IPS DF 4.7 (cell line): ENCODE results near the gene WDR86.

Experiments
- DNase-seq: peaks from one replicate; pipeline ENCODE4 v3.0.0-alpha.2; 2013; ENCODE audit warnings: low spot score; ENCODE audit errors: extremely low read depth

WDR86 gene

GRCh38 chr7:151380199-151381097 lies 29.4 kb downstream of the WDR86 start:
- DNase-seq: no peak

DNA sequence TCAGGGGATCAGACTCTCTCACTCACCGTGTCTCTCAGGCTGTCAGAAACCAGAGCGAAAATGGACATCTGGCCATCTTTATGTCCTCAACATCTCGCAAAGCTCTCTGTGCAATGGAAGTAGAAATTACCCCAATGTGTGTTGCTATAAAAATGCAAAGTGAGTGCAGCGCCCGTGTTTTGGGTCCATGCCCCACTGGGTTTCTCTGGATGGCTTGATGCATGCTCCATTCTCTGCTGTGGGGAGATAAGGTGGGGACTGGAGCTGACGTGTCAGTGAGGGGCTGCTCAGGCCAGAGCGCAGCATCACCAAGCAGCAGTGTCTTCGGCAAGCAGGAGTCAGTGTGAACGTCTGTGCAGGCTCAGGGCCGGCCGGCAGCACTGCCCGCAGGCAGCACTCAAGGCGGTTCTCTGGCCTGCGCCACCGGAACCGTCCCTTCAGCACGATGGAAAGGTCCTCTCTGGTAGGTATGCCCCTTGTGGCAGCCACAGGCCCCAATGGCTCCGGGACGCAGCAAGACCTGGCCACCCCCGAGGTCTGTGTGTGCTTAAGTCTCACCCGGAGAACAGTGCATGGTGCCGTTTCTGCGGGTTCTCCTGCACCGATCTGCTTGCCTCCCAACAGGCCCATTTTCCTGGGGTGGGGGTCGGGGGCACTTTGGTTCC lies 30.2 kb downstream of the WDR86 start:
- no peak for DNase-seq

- no peak for DNase-seq
Observed at GRCh38 chr7:151379193-151379520, 30.7 kb downstream of the WDR86 start.

GRCh38 chr7:151378496-151379192 lies 31.2 kb downstream of the WDR86 start:
- no peak for DNase-seq

DNA sequence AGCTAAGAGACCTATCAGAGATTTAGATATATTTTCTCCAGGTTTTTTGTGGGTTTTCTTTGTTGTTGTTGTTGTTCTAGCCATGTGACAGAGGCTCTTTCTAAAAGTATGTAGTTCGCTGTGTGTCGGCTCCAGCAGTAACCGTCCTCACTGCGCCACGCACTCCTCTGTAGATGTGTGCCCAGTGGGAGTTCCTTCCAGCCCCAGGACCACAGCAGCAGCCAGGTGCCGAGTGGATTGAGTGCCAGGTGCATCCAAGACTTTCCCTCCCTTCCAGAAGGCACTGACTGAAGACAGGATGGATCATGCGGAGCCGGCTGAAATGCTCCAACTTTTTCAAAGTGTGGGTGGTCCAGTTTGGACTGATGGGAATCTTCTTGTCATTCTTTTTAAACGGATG lies 31.8 kb downstream of the WDR86 start:
- no peak for DNase-seq

DNA sequence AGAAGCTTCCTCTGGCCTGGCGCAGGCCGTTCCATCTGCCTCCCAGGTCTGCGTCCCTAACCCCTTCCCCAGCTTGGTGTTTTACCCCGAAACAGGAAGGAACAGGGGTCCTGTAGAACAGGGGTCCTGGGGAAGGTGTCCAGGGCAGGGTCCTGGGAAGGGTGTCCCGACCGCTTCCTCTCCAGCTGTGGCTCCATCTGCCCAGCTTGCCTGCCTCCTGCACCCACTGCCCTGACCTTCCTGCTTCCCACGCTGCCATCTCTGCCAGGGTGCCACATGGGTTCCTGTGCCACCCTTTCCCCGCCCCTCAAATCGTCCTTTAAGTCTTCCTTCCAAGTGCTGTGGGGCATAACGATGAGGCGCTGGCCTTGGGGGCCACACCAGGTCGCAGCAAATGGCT lies 32.4 kb downstream of the WDR86 start:
- no peak for DNase-seq

GRCh38 chr7:151376218-151376902 lies 33.5 kb downstream of the WDR86 start:
- no peak for DNase-seq

DNA sequence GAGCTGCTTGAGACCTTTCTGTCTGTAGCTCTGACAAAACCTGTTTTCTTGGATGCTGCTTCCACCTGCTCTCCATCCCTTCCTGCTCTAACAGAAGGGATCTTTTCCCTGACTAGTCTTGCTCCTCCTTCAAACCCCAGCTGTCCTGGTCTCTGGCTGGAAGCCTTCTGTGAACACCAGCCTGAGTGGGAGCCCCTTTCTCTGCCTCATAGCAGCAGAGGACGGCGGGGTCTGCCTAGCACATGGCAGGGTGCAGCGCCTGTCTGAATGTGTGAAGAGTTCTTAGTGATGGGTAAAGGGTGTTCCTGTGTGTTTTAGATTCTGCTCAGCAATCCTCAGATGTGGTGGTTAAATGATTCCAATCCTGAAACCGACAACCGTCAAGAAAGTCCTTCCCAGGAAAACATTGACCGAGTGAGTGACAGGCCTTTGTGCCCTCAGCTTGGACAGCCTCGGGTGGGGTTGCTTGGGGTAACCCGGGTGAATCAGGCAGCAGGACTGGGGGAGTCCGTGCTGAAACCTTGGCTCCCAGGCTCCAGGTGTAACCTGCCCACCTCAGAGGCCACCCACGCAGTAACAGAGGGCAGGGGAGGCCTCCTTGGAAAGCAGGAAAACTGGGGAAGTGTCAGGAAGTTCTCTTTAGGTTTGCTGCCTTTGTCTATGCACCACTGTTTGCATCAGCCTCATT lies 34.2 kb downstream of the WDR86 start:
- no peak for DNase-seq

- DNase-seq: no peak
Observed at GRCh38 chr7:151374726-151375125, 35.1 kb downstream of the WDR86 start.

DNA sequence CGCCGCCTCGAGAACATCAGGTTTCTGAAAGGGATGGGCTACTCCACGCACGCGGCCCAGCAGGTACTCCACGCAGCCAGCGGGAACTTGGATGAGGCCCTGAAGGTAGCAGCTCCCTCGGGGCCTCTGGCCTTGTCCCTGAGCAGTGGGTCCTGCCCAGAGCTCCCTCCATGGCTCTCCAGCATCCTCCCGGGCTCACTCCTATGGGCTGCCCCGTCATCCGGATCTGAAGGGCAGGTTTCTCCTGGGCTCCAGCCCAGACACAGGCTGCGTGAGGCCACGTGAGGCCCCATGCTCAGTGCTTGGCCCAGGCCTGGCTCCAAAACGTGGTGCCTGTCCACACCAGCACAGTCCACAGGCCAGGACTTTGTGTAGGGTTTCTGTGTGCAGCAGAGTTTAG lies 35.7 kb downstream of the WDR86 start:
- no peak for DNase-seq

DNA sequence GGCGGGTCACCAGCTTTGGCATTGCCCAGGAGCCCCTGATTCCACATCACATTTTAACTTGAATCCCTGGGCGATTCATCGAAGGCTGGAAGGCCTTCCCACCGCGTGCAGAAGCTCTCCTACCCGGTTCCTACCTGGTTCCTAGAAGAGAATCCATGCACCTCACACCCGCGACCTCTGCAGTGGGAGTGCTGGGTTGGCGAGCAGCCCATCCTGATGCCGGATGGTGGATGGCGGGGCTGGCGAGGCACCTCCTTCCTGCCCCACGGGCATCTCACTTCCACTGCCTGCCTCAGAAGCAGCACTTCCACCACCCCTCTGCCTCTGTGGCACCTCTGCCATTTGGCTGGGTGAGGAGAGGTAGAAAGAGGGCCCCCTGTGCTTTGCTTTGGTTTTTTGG lies 36.2 kb downstream of the WDR86 start:
- no peak for DNase-seq

DNA sequence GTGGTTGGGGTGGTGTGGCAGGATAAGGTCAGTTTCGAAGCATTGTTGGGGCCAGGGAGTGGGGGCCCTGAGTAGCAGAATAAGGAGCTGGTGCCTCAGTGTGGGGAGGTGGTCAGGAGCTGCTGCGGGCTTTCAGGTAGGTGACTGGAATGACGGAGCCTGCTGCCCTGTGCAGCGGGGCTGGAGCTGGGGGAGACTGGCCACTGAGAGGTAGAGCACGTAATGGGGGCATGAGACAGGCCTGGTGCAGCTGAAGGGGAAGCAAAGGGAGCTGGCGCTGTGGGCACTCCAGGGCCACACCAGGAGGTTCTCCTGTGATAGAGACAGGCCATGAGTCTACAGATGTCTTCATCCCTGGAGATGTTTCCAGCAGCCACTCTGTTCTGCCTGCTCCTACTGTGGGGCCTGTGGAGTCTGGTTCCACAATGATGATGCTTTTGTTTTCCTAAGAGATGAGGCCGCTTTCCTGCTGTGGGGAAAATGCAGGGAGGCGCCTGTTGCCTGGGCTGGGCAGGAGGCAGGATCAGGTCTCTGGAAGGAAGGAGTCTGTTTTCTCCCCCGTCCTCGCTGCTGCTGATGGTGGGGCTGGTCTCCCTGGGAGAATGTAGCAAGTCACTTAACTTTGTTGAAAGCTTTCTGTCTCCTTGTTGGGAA lies 37.1 kb downstream of the WDR86 start:
- no peak for DNase-seq

DNA sequence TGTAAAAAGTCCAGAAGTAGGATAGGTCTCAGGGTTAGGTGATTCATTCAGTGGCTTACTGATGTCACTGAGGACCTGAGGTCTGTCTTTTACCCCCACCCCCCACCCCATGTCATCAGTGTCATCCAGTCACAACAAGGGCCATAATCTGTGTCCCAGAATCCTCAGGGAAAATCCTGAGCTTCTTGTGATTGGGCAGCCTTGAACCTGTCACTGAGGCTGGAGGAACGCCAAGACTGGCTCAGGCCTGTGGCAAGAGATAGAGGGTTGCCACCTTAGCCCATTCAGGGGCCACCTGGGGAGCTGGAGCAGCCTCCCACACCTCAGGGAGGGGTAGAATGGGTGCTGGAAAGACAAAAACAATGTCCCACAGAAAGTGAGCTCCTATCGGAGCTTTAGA lies 38.6 kb downstream of the WDR86 start:
- DNase-seq: no peak

- no peak for DNase-seq
Observed at GRCh38 chr7:151368136-151368571, 41.7 kb downstream of the WDR86 start.

DNA sequence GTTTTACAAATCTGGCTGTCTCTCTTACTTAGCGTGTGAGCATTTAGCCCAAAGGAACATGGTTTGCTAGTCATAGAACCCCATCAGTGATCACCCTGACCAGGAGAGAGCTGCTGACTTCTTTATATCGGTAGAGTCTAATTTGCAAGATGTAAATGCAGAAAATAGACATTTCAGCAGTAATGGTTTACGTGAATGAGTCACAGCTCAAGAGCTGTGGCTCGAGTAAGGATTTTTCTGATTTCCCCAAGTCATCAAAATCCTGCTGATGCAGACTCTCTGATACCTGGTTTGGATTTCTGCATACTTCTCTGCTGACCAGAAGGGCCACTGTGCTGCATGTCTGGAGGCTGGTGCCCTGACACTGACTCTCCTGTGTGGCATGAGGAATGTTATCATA lies 42.6 kb downstream of the WDR86 start:
- no peak for DNase-seq

GRCh38 chr7:151366880-151367222 lies 43.0 kb downstream of the WDR86 start:
- DNase-seq: no peak

DNA sequence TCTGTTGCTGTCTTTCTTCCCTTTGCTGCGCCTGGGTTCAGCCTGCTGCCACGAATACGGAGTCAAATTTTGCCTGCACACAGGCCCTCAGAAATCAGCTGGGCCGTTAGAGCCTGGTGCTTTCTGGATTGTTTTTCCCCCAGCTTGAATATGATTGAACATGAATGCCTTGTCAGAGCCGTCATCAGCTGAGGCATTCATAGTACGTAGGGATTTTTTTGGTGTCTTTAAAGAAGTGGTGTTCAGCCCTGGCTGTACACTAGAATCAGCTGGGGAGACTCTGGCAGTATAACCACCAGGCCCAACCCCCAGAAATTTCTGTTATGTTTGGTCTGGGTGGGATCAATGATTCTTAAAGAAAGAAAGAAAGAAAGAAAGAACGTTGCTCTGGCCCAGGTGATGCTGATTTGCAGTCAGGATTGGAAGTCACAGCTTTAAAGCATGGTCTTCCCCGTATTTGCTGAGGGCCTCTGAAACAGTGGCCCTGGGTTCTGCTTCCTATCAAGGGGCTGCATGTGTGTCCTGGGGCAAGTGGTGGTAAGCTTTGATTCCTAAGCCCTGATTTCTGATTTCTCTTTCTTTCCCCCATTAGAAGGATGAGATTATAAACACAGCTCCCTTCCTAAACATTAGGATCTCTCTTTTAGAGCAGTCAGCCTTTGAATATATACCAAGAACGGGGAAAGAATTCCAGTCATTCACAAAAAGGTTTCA lies 43.5 kb downstream of the WDR86 start:
- no peak for DNase-seq

GRCh38 chr7:151363182-151363581 lies 46.7 kb downstream of the WDR86 start:
- DNase-seq: no peak

DNA sequence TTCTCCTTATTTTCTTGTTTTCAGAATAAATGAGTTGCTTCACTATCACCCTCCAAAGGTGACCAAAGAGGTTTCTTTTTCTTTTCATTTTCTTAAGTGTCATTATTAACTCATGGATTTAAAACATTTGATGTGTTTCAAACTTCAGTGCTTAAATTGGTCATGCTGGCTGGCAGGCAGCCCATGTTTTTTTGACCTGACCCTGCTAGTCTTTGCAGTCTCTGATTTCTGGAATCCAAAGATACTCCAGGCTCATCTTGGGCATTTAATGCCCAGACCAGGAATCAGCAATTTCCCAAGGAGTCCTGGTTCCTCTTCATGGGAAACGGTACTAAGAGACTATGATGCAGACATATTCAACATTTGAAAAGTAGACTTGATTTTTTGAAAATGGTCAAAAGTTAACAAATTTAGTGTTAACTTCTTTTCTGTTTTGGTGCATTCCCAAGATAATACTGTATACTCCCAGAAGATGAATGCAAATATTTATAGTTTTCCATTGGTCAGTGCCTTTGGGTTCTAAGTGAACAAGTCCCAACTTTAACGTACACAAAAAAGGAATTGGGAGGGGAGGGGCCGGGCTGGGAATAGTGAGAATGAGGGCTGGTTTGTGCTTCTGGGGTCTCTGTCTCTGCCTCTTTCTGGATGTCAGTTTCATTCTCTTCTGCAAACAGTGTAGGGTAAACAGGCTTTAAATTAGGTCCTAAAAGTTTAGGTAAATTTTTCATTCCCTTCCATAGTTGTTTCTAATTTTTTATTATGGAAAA lies 48.5 kb downstream of the WDR86 start:
- no peak for DNase-seq
